OCI-LY1 (cell line): ENCODE data around the gene CAPN6.

Experiments used
- H2AFZ ChIP-seq: fragments of 200-600 bp; sonication (generic), shearing (Covaris generic); 2 replicates; pipeline ENCODE4 v1.6.0; 2014; ENCODE audit warnings: antibody characterized with exemption, mild to moderate bottlenecking, low read length
- H3F3A ChIP-seq: fragments of 200-600 bp; sonication (generic), shearing (Covaris generic); 2 replicates; pipeline ENCODE4 v1.6.0; 2014; ENCODE audit warnings: mild to moderate bottlenecking, antibody characterized with exemption, low read length, moderate library complexity; ENCODE audit not compliant: insufficient read depth
- H3K27ac ChIP-seq: fragments of 200-600 bp; sonication (generic); 2 replicates; pipeline ENCODE4 v1.5.1; 2014; ENCODE audit warnings: low read length, mixed run types, mild to moderate bottlenecking, low read depth; ENCODE audit not compliant: poor library complexity, severe bottlenecking
- H3K27me3 ChIP-seq: fragments of 200-600 bp; sonication (generic); 2 replicates; pipeline ENCODE4 v1.6.0; 2014; ENCODE audit warnings: antibody characterized with exemption, mild to moderate bottlenecking, low read length, moderate library complexity; ENCODE audit not compliant: insufficient read depth
- H3K36me3 ChIP-seq: fragments of 200-600 bp; sonication (generic); 2 replicates; pipeline ENCODE4 v1.6.1; 2014; ENCODE audit warnings: mild to moderate bottlenecking, antibody characterized with exemption, low read length, moderate library complexity, mixed read lengths; ENCODE audit not compliant: insufficient read depth
- H3K4me1 ChIP-seq: fragments of 200-600 bp; sonication (generic); 2 replicates; pipeline ENCODE4 v1.5.1; 2014; ENCODE audit warnings: mild to moderate bottlenecking, low read length, moderate library complexity; ENCODE audit not compliant: insufficient read depth, severe bottlenecking
- H3K4me2 ChIP-seq: fragments of 200-600 bp; sonication (generic), shearing (Covaris generic); 2 replicates; pipeline ENCODE4 v1.6.1; 2014; ENCODE audit warnings: low read length
- H3K4me3 ChIP-seq: fragments of 200-600 bp; sonication (generic); 2 replicates; pipeline ENCODE4 v1.5.1; 2014; ENCODE audit warnings: low read length, low read depth, mild to moderate bottlenecking, mixed read lengths; ENCODE audit not compliant: poor library complexity, severe bottlenecking
- H3K79me2 ChIP-seq: fragments of 200-600 bp; shearing (Covaris generic); 2 replicates; pipeline ENCODE4 v1.6.1; 2016; ENCODE audit warnings: mixed run types, low read length, mixed read lengths; ENCODE audit not compliant: insufficient read depth
- H3K9ac ChIP-seq: fragments of 200-600 bp; sonication (generic), shearing (Covaris generic); 2 replicates; pipeline ENCODE4 v1.6.1; 2014; ENCODE audit warnings: mild to moderate bottlenecking, low read length, mixed read lengths
- H3K9me2 ChIP-seq: fragments of 200-600 bp; sonication (generic), shearing (Covaris generic); 2 replicates; pipeline ENCODE4 v1.6.1; 2014; ENCODE audit warnings: low read depth, mild to moderate bottlenecking, low read length, mixed read lengths
- H3K9me3 ChIP-seq: fragments of 200-600 bp; shearing (Covaris generic); 2 replicates; pipeline ENCODE4 v1.6.1; 2014; ENCODE audit warnings: low read length, mixed read lengths
- H4K20me1 ChIP-seq: fragments of 200-600 bp; sonication (generic), shearing (Covaris generic); 2 replicates; pipeline ENCODE4 v1.6.0; 2016; ENCODE audit warnings: mild to moderate bottlenecking, low read length; ENCODE audit not compliant: insufficient read depth
- EZH2 ChIP-seq: fragments of 200-600 bp; sonication (generic), shearing (Covaris generic); IDR thresholded peaks from 2 replicates; pipeline ENCODE4 v1.8.0; 2017; ENCODE audit warnings: borderline replicate concordance, mixed run types, mild to moderate bottlenecking, antibody characterized with exemption, low read length, moderate library complexity, mixed read lengths
- TF ChIP-seq, protein P1 (sequence below): fragments of 200-600 bp; sonication (generic), shearing (Covaris generic); IDR thresholded peaks from 2 replicates; pipeline ENCODE4 v1.5.1; 2017; ENCODE audit warnings: mild to moderate bottlenecking, antibody characterized with exemption, low read length, moderate library complexity, mixed read lengths

Gene CAPN6

DNA sequence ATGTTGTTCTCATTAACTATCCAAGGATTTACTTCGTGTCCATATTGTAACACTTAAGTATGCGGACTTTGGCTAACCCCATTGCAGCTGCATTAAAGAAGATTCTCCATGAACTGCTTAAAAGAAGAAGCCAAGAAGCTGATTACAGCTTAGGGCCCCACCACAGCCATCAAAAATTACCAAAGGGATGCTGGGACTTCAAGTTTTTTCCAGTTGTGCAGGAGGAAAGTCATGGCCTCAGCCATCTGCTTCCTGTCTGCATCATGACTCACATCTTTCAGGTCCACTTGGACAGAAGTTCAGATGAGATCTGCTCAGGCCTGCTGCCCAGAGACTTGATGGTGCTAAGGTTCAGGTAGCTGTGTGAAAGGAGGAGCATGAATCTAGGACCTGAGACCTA is 38.8 kb upstream of the CAPN6 start:
- no peaks in the 10 kb centered on the region for H3F3A ChIP-seq
- no peaks in the 10 kb centered on the region for H3K4me1 ChIP-seq
- H3K27me3 ChIP-seq = no peaks in the 10 kb centered on the region
- H3K9me2 ChIP-seq = no peaks in the 10 kb centered on the region
- H3K9ac ChIP-seq = no peak overlapping the region
- no peaks in the 10 kb centered on the region for H3K79me2 ChIP-seq
- H2AFZ ChIP-seq = no peak overlapping the region
- H3K27ac ChIP-seq = no peak overlapping the region
- no peak overlapping the region for H3K4me2 ChIP-seq
- H3K4me3 ChIP-seq = no peak overlapping the region
- no peaks in the 10 kb centered on the region for H3K36me3 ChIP-seq
- H3K9me3 ChIP-seq = no peaks in the 10 kb centered on the region
- TF ChIP-seq, protein P1, sequence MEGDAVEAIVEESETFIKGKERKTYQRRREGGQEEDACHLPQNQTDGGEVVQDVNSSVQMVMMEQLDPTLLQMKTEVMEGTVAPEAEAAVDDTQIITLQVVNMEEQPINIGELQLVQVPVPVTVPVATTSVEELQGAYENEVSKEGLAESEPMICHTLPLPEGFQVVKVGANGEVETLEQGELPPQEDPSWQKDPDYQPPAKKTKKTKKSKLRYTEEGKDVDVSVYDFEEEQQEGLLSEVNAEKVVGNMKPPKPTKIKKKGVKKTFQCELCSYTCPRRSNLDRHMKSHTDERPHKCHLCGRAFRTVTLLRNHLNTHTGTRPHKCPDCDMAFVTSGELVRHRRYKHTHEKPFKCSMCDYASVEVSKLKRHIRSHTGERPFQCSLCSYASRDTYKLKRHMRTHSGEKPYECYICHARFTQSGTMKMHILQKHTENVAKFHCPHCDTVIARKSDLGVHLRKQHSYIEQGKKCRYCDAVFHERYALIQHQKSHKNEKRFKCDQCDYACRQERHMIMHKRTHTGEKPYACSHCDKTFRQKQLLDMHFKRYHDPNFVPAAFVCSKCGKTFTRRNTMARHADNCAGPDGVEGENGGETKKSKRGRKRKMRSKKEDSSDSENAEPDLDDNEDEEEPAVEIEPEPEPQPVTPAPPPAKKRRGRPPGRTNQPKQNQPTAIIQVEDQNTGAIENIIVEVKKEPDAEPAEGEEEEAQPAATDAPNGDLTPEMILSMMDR = no peak
- no peak for TF ChIP-seq EZH2
- no peaks in the 10 kb centered on the region for H4K20me1 ChIP-seq

DNA sequence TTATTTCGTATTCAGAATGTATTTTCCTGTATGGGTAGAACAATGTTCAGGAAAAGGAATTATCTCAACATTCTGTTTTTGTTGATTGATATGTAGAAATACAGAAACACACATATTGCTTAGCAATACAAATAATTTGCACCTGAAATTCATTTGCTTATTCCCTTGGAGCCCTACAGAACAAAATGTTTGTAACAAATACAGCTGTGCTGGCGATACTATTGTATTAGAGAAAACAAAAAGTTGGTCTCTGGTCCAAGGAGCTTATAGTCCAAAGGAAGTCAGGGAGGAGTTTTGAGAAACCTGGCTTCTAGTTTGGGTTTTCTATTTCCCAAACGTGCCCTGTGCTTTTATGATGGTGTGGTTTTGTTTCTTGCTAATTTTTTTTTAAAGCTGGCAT is 37.8 kb upstream of the CAPN6 start:
- Histone ChIP-seq H3K9me2 (no peaks in the 10 kb centered on the region), H3K4me2 (no peak overlapping the region), H3K27ac (no peak overlapping the region), H3K9me3 (no peaks in the 10 kb centered on the region), H3F3A (no peaks in the 10 kb centered on the region), H3K36me3 (no peaks in the 10 kb centered on the region), H3K79me2 (no peaks in the 10 kb centered on the region), H3K4me1 (no peaks in the 10 kb centered on the region), H2AFZ (no peak overlapping the region), H4K20me1 (no peaks in the 10 kb centered on the region), H3K4me3 (no peak overlapping the region), H3K27me3 (no peaks in the 10 kb centered on the region), H3K9ac (no peak overlapping the region)
- TF ChIP-seq, protein P1 = no peak
- TF ChIP-seq EZH2 = no peak

DNA sequence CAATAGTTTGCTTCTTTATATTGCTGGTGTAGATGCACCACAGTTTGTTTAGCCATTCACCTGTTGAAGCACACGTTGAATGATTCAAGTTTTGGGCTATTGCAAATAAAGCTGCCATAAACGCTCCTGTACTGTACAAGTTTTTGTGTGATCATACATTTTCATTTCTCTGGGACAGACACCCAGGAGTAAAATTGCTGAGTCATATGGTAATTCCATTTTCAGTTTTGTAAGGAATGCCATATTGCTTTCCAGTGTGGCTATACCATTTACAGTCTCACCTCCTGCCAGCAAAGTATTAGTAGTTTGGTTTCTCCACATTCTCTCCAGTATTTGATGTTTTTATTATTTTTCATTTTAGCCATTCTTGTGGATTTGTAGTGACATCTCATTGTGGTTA is 32.0 kb upstream of the CAPN6 start:
- Histone ChIP-seq H4K20me1 (no peaks in the 10 kb centered on the region), H3K27me3 (no peaks in the 10 kb centered on the region), H3K27ac (no peak overlapping the region), H3K4me1 (no peaks in the 10 kb centered on the region), H3K36me3 (no peaks in the 10 kb centered on the region), H3K79me2 (no peaks in the 10 kb centered on the region), H3K9ac (no peak overlapping the region), H3K9me3 (no peaks in the 10 kb centered on the region), H3F3A (no peaks in the 10 kb centered on the region), H3K4me3 (no peak overlapping the region), H2AFZ (no peak overlapping the region), H3K9me2 (no peaks in the 10 kb centered on the region), H3K4me2 (no peak overlapping the region)
- TF ChIP-seq, protein P1 = no peak
- TF ChIP-seq EZH2 = no peak
